GM23338 (cell line): ENCODE data around the gene IFI44L. TPM values are rescaled to one million over a fixed set of nuclear protein-coding genes. Genes with fewer than 3 reads are reported as not detected.

Experiments used
- ATAC-seq: fragments of 200-7000 bp; cut with Tn5 transposase; 3 replicates; pipeline ENCODE4 v1.9.1; 2020
- DNase-seq: peaks from one replicate; pipeline ENCODE4 v3.0.0-alpha.2; 2015; ENCODE audit warnings: low spot score
- H2AFZ ChIP-seq: fragments of 200-600 bp; sonication (generic); 2 replicates; pipeline ENCODE4 v1.8.0; 2016; ENCODE audit warnings: antibody characterized with exemption, mild to moderate bottlenecking, moderate library complexity
- H3F3A ChIP-seq: fragments of 200-600 bp; sonication (generic); replicated peaks from 2 replicates; pipeline ENCODE4 v1.8.0; 2017; ENCODE audit warnings: antibody characterized with exemption, mixed run types, low read depth
- H3K27ac ChIP-seq: fragments of 200-600 bp; sonication (generic); 2 replicates; pipeline ENCODE4 v1.6.1; 2016; ENCODE audit warnings: low read depth
- H3K27me3 ChIP-seq: fragments of 200-600 bp; sonication (generic); 2 replicates; pipeline ENCODE4 v1.8.0; 2016; ENCODE audit warnings: mild to moderate bottlenecking, mixed run types, moderate library complexity; ENCODE audit not compliant: insufficient read depth
- H3K36me3 ChIP-seq: fragments of 200-600 bp; sonication (generic); 2 replicates; pipeline ENCODE4 v1.8.0; 2016; ENCODE audit warnings: mild to moderate bottlenecking; ENCODE audit not compliant: insufficient read depth
- H3K4me1 ChIP-seq: fragments of 200-600 bp; sonication (generic); 2 replicates; pipeline ENCODE4 v1.8.0; 2016; ENCODE audit warnings: mild to moderate bottlenecking, moderate library complexity; ENCODE audit not compliant: insufficient read depth
- H3K4me2 ChIP-seq: fragments of 200-600 bp; sonication (generic); 2 replicates; pipeline ENCODE4 v1.7.1; 2017; ENCODE audit warnings: mixed run types
- H3K4me3 ChIP-seq: fragments of 200-600 bp; sonication (generic); 2 replicates; pipeline ENCODE4 v1.6.1; 2016; ENCODE audit warnings: mixed run types
- H3K79me2 ChIP-seq: fragments of 200-600 bp; sonication (generic); replicated peaks from 2 replicates; pipeline ENCODE4 v1.8.0; 2017; ENCODE audit warnings: mild to moderate bottlenecking; ENCODE audit not compliant: insufficient read depth
- H3K9me2 ChIP-seq: fragments of 200-600 bp; sonication (generic); 2 replicates; pipeline ENCODE4 v1.8.0; 2017; ENCODE audit not compliant: insufficient read depth
- H4K20me1 ChIP-seq: fragments of 200-600 bp; sonication (generic); replicated peaks from 2 replicates; pipeline ENCODE4 v1.8.0; 2017; ENCODE audit warnings: mild to moderate bottlenecking; ENCODE audit not compliant: insufficient read depth
- H3K27ac Mint-ChIP-seq: 2 replicates; pipeline ENCODE4 v1.8.0; 2020; ENCODE audit warnings: inconsistent platforms, mild to moderate bottlenecking, moderate library complexity, mixed read lengths
- H3K27me3 Mint-ChIP-seq: 3 replicates; pipeline ENCODE4 v1.8.0; 2022; ENCODE audit warnings: low read depth, mild to moderate bottlenecking, moderate library complexity, mixed read lengths, inconsistent platforms; ENCODE audit not compliant: insufficient read depth, poor library complexity
- H3K36me3 Mint-ChIP-seq: 3 replicates; pipeline ENCODE4 v1.8.0; 2021; ENCODE audit warnings: low read depth, mild to moderate bottlenecking, inconsistent platforms, moderate library complexity, mixed read lengths
- H3K4me1 Mint-ChIP-seq: 3 replicates; pipeline ENCODE4 v1.8.0; 2020; ENCODE audit warnings: mild to moderate bottlenecking, inconsistent platforms, mixed read lengths
- H3K4me3 Mint-ChIP-seq: 3 replicates; pipeline ENCODE4 v1.8.0; 2021; ENCODE audit warnings: moderate library complexity, mild to moderate bottlenecking, inconsistent platforms, mixed read lengths
- H3K9me3 Mint-ChIP-seq: 3 replicates; pipeline ENCODE4 v1.8.0; 2020; ENCODE audit warnings: moderate library complexity, mild to moderate bottlenecking, inconsistent platforms, mixed read lengths
- EZH2 ChIP-seq: fragments of 200-600 bp; sonication (generic); IDR thresholded peaks from one replicate; pipeline ENCODE4 v1.8.0; 2017; ENCODE audit warnings: antibody characterized with exemption, mild to moderate bottlenecking, low read depth; ENCODE audit not compliant: unreplicated experiment
- EZH2phosphoT487 ChIP-seq: fragments of 200-600 bp; sonication (generic); IDR thresholded peaks from one replicate; pipeline ENCODE4 v1.8.1; 2018; ENCODE audit warnings: antibody characterized with exemption; ENCODE audit not compliant: unreplicated experiment
- JUNB ChIP-seq: IDR thresholded peaks from one replicate; pipeline ENCODE4 v1.6.1; 2016; ENCODE audit warnings: antibody characterized with exemption; ENCODE audit not compliant: unreplicated experiment
- NANOG ChIP-seq: IDR thresholded peaks from 2 replicates; pipeline ENCODE4 v1.6.1; 2016; ENCODE audit warnings: antibody characterized with exemption, borderline replicate concordance
- POLR2AphosphoS5 ChIP-seq: IDR thresholded peaks from 2 replicates; pipeline ENCODE4 v1.6.1; 2016; ENCODE audit warnings: antibody characterized with exemption, low read depth
- STAT1 ChIP-seq: IDR thresholded peaks from one replicate; pipeline ENCODE4 v1.6.1; 2016; ENCODE audit warnings: antibody characterized with exemption; ENCODE audit not compliant: unreplicated experiment
- polyA plus RNA-seq: library from polyadenylated mRNA; unstranded; fragments of >200 nt; fragmentation: Nextera tagmentation; extraction: Ambion mirVana; gene quantifications from 2 replicates; pipeline ENCODE4 v1.2.1, GENCODE V29; 2016
- total RNA-seq: library from RNA; depleted of rRNA; stranded (reverse); fragments of >200 nt; shearing (Covaris generic); gene quantifications from 2 replicates; pipeline ENCODE4 v1.2.3, GENCODE V29; 2014
- TF ChIP-seq, protein P1 (sequence below): fragments of 250-450 bp; sonication (Bioruptor Pico); IDR thresholded peaks from 2 replicates; pipeline ENCODE4 v1.5.0; 2020; ENCODE audit warnings: mild to moderate bottlenecking, moderate library complexity
- TF ChIP-seq, protein P2 (sequence below): IDR thresholded peaks from one replicate; pipeline ENCODE4 v1.6.1; 2018; ENCODE audit warnings: antibody characterized with exemption; ENCODE audit not compliant: unreplicated experiment
- TF ChIP-seq, protein P3 (sequence below): IDR thresholded peaks from 2 replicates; pipeline ENCODE4 v1.6.1; 2016; ENCODE audit warnings: antibody characterized with exemption

IFI44L gene
- total and polyA plus RNA-seq, 2 experiments from 2014 or later = not detected

DNA sequence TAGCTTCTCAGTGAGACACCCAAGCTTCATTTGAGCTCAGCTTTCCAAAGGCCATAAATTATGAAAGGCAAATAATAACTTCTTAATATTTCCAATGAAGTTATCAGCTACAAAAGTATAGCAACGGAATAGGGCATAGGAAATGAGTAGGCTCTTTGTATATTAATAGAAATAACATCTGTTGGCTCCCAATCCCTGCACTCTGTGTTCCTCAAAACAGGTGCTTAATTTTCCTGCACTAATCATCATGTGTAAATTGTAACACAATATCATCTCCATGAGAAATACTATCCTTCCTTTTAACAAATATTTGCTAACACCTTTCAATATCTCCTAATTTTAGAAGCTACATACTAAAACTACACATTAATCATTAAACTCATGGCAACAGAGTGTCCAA lies 19.2 kb upstream of the IFI44L start (continued):
- TF ChIP-seq, protein P1, sequence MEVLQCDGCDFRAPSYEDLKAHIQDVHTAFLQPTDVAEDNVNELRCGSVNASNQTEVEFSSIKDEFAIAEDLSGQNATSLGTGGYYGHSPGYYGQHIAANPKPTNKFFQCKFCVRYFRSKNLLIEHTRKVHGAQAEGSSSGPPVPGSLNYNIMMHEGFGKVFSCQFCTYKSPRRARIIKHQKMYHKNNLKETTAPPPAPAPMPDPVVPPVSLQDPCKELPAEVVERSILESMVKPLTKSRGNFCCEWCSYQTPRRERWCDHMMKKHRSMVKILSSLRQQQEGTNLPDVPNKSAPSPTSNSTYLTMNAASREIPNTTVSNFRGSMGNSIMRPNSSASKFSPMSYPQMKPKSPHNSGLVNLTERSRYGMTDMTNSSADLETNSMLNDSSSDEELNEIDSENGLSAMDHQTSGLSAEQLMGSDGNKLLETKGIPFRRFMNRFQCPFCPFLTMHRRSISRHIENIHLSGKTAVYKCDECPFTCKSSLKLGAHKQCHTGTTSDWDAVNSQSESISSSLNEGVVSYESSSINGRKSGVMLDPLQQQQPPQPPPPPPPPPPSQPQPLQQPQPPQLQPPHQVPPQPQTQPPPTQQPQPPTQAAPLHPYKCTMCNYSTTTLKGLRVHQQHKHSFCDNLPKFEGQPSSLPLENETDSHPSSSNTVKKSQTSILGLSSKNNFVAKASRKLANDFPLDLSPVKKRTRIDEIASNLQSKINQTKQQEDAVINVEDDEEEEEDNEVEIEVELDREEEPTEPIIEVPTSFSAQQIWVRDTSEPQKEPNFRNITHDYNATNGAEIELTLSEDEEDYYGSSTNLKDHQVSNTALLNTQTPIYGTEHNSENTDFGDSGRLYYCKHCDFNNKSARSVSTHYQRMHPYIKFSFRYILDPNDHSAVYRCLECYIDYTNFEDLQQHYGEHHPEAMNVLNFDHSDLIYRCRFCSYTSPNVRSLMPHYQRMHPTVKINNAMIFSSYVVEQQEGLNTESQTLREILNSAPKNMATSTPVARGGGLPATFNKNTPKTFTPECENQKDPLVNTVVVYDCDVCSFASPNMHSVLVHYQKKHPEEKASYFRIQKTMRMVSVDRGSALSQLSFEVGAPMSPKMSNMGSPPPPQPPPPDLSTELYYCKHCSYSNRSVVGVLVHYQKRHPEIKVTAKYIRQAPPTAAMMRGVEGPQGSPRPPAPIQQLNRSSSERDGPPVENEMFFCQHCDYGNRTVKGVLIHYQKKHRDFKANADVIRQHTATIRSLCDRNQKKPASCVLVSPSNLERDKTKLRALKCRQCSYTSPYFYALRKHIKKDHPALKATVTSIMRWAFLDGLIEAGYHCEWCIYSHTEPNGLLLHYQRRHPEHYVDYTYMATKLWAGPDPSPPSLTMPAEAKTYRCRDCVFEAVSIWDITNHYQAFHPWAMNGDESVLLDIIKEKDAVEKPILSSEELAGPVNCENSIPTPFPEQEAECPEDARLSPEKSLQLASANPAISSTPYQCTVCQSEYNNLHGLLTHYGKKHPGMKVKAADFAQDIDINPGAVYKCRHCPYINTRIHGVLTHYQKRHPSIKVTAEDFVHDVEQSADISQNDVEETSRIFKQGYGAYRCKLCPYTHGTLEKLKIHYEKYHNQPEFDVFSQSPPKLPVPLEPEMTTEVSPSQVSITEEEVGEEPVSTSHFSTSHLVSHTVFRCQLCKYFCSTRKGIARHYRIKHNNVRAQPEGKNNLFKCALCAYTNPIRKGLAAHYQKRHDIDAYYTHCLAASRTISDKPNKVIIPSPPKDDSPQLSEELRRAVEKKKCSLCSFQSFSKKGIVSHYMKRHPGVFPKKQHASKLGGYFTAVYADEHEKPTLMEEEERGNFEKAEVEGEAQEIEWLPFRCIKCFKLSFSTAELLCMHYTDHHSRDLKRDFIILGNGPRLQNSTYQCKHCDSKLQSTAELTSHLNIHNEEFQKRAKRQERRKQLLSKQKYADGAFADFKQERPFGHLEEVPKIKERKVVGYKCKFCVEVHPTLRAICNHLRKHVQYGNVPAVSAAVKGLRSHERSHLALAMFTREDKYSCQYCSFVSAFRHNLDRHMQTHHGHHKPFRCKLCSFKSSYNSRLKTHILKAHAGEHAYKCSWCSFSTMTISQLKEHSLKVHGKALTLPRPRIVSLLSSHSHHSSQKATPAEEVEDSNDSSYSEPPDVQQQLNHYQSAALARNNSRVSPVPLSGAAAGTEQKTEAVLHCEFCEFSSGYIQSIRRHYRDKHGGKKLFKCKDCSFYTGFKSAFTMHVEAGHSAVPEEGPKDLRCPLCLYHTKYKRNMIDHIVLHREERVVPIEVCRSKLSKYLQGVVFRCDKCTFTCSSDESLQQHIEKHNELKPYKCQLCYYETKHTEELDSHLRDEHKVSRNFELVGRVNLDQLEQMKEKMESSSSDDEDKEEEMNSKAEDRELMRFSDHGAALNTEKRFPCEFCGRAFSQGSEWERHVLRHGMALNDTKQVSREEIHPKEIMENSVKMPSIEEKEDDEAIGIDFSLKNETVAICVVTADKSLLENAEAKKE (CRISPR knock-in tag) = no peak
- TF ChIP-seq STAT1 = no peak
- TF ChIP-seq EZH2 = no peak
- TF ChIP-seq JUNB = no peak
- no peak for TF ChIP-seq POLR2AphosphoS5
- TF ChIP-seq NANOG = no peak

DNA sequence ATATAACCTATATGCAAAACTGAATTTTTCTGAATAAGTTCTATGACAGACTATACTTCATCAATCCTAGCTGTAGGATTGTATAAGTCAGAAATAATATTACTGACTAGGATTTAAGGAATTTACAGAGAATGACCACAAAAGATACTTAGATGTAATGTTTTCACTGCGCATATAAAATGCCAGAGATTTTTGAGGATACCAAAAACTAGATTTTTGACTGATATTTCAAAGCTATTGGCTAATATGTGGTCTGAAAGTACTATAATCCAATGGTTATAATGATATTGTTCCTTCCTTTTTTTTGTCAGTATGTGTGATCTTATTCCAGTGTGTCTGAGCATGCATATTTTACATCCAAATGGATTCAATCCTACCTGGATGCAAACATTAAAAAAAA lies 17.0 kb upstream of the IFI44L start:
- Histone ChIP-seq H3K36me3 (no peaks in the 10 kb centered on the region), H3K27ac (no peak overlapping the region), H3K79me2 (no peaks in the 10 kb centered on the region), H3K4me1 (no peaks in the 10 kb centered on the region), H3K9me2 (no peaks in the 10 kb centered on the region), H3F3A (no peaks in the 10 kb centered on the region), H4K20me1 (no peaks in the 10 kb centered on the region), H2AFZ (no peak overlapping the region), H3K4me3 (no peak overlapping the region), H3K4me2 (no peak overlapping the region), H3K27me3 (no peaks in the 10 kb centered on the region)
- Mint-ChIP-seq H3K27me3 (peaks cover 5% of the 10 kb centered on the region), H3K4me3 (no peak overlapping the region), H3K27ac (no peak overlapping the region), H3K36me3 (no peaks in the 10 kb centered on the region), H3K9me3 (no peaks in the 10 kb centered on the region), H3K4me1 (no peaks in the 10 kb centered on the region)
- DNase-seq = no peak
- ATAC-seq = no peak
- no peak for TF ChIP-seq EZH2phosphoT487
- TF ChIP-seq, protein P2, sequence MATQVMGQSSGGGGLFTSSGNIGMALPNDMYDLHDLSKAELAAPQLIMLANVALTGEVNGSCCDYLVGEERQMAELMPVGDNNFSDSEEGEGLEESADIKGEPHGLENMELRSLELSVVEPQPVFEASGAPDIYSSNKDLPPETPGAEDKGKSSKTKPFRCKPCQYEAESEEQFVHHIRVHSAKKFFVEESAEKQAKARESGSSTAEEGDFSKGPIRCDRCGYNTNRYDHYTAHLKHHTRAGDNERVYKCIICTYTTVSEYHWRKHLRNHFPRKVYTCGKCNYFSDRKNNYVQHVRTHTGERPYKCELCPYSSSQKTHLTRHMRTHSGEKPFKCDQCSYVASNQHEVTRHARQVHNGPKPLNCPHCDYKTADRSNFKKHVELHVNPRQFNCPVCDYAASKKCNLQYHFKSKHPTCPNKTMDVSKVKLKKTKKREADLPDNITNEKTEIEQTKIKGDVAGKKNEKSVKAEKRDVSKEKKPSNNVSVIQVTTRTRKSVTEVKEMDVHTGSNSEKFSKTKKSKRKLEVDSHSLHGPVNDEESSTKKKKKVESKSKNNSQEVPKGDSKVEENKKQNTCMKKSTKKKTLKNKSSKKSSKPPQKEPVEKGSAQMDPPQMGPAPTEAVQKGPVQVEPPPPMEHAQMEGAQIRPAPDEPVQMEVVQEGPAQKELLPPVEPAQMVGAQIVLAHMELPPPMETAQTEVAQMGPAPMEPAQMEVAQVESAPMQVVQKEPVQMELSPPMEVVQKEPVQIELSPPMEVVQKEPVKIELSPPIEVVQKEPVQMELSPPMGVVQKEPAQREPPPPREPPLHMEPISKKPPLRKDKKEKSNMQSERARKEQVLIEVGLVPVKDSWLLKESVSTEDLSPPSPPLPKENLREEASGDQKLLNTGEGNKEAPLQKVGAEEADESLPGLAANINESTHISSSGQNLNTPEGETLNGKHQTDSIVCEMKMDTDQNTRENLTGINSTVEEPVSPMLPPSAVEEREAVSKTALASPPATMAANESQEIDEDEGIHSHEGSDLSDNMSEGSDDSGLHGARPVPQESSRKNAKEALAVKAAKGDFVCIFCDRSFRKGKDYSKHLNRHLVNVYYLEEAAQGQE = no peak
- TF ChIP-seq, protein P3, sequence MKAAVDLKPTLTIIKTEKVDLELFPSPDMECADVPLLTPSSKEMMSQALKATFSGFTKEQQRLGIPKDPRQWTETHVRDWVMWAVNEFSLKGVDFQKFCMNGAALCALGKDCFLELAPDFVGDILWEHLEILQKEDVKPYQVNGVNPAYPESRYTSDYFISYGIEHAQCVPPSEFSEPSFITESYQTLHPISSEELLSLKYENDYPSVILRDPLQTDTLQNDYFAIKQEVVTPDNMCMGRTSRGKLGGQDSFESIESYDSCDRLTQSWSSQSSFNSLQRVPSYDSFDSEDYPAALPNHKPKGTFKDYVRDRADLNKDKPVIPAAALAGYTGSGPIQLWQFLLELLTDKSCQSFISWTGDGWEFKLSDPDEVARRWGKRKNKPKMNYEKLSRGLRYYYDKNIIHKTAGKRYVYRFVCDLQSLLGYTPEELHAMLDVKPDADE = no peak
